Naive thymus-derived CD8-positive, alpha-beta T cell (primary cell): ENCODE results near the gene SH3RF3. TPM values are rescaled to one million over a fixed set of nuclear protein-coding genes. Genes with fewer than 3 reads are reported as not detected.
A peak's percentile ranks its signal among the peaks of the same experiment; 100 is the strongest.

Experiments used
- ATAC-seq, 2 donors: fragments of 150-1000 bp; cut with Tn5 transposase in 1 of 2; sonication (Bioruptor Pico), chemical (Tn5 transposase) in 1 of 2; 1 replicate in 1 of 2; 2 replicates in 1 of 2; pipeline ENCODE4 v1.10.0; 2021; ENCODE audit warnings: mild to moderate bottlenecking in 2 of 2, moderate library complexity in 2 of 2
- POLR2A ChIA-PET: fragments of 350-600 bp; sonication (Branson Sonifier 250); formaldehyde crosslinking; loops from one replicate; lab custom pipeline; 2021; ENCODE audit warnings: antibody characterized with exemption; lab: Charles Lee
- DNase-seq, 10 donors: peaks; one replicate each; pipeline versions ENCODE4 v3.0.0 to v3.0.0-alpha.2; 2020 to 2022
- H3K27ac Mint-ChIP-seq, 10 donors: one replicate each; pipeline ENCODE4 v1.8.0; 2020 to 2022; ENCODE audit warnings: mild to moderate bottlenecking in 10 of 10, mixed read lengths in 10 of 10, moderate library complexity in 4 of 10, inconsistent platforms in 1 of 10
- H3K27me3 Mint-ChIP-seq, 5 donors: one replicate each; pipeline ENCODE4 v1.8.0; 2021 to 2022; ENCODE audit warnings: mixed read lengths in 5 of 5
- H3K36me3 Mint-ChIP-seq, 3 donors: one replicate each; pipeline ENCODE4 v1.8.0; 2020 to 2022; ENCODE audit warnings: mixed read lengths in 3 of 3, mild to moderate bottlenecking in 2 of 3, inconsistent platforms in 1 of 3
- H3K4me1 Mint-ChIP-seq, 4 donors: one replicate each; pipeline ENCODE4 v1.8.0; 2021 to 2022; ENCODE audit warnings: mixed read lengths in 4 of 4
- H3K4me3 Mint-ChIP-seq, 10 donors: one replicate each; pipeline ENCODE4 v1.8.0; 2020 to 2022; ENCODE audit warnings: mild to moderate bottlenecking in 10 of 10, mixed read lengths in 10 of 10, moderate library complexity in 6 of 10, inconsistent platforms in 1 of 10
- H3K9me3 Mint-ChIP-seq, 9 donors: one replicate each; pipeline ENCODE4 v1.8.0; 2020 to 2022; ENCODE audit warnings: mixed read lengths in 9 of 9, mild to moderate bottlenecking in 3 of 9, inconsistent platforms in 1 of 9, moderate library complexity in 1 of 9
- polyA plus RNA-seq, 3 donors: library from polyadenylated mRNA; unstranded; fragments of 300-500 nt; fragmentation: Illumina TruSeq; gene quantifications; one replicate each; pipeline ENCODE4 v1.2.3, GENCODE V29; 2021
- total RNA-seq, 8 experiments: library from RNA in 2 of 8; stranded (reverse) in 2 of 8; gene quantifications; one replicate each; pipeline ENCODE4 v1.2.3 and lab custom pipeline; 2021 to 2026

SH3RF3 gene
- total and polyA plus RNA-seq, 5 experiments from 2014 or later = 0.39 to 15.1 (median 4.4) TPM

- no peaks in the 10 kb centered on the region for H3K9me3 Mint-ChIP-seq
- POLR2A ChIA-PET = interaction anchor here (1.1 to 4.1 kb wide), 4 partner anchors 99 to 379 kb away, joined by 3 to 46 read pairs (median 12); no protein-coding TSS in a partner anchor
- H3K4me1 Mint-ChIP-seq = peaks cover 43 to 71% (median 62%) of the 10 kb centered on the region in 4 donors
- H3K27ac Mint-ChIP-seq = peak overlapping the region in 3 of 10 donors; percentile 17 to 96 (median 65)
- no peaks in the 10 kb centered on the region for H3K36me3 Mint-ChIP-seq
- peak overlapping the region; percentile 84 to 98 (median 96) for H3K4me3 Mint-ChIP-seq
- H3K27me3 Mint-ChIP-seq = peaks cover 0 to 13% (median 0%) of the 10 kb centered on the region in 5 donors
- ATAC-seq (no peak), DNase-seq (no peak)
Observed at GRCh38 chr2:109130723-109130995, 1.7 kb downstream of the SH3RF3 start.

GRCh38 chr2:109131777-109132176, 2.8 kb downstream of the SH3RF3 start:
- peak overlapping the region in 4 of 10 donors; percentile 1 to 98 (median 32) for H3K4me3 Mint-ChIP-seq
- no peak overlapping the region for H3K27ac Mint-ChIP-seq
- no peaks in the 10 kb centered on the region for H3K9me3 Mint-ChIP-seq
- POLR2A ChIA-PET = interaction anchor here (1.4 to 4.1 kb wide), 3 partner anchors 43 to 217 kb away, joined by 4 to 21 read pairs (median 9); no protein-coding TSS in a partner anchor
- DNase-seq (no peak), ATAC-seq (no peak)
- H3K27me3 Mint-ChIP-seq = peaks cover 0 to 11% (median 0%) of the 10 kb centered on the region in 5 donors
- peaks cover 40 to 79% (median 64%) of the 10 kb centered on the region in 4 donors for H3K4me1 Mint-ChIP-seq
- no peaks in the 10 kb centered on the region for H3K36me3 Mint-ChIP-seq

- Mint-ChIP-seq H3K36me3 (no peaks in the 10 kb centered on the region), H3K27ac (no peak overlapping the region), H3K27me3 (peaks cover 0 to 7% (median 0%) of the 10 kb centered on the region in 5 donors), H3K4me1 (peaks cover 42 to 80% (median 65%) of the 10 kb centered on the region in 4 donors), H3K4me3 (no peak overlapping the region), H3K9me3 (no peaks in the 10 kb centered on the region)
- DNase-seq = no peak
- ATAC-seq = no peak
- POLR2A ChIA-PET = interaction anchor here (1.8 kb wide), 1 partner anchor 43 kb away, joined by 4 read pairs; no protein-coding TSS in a partner anchor
Observed at GRCh38 chr2:109132626-109133025, 3.6 kb downstream of the SH3RF3 start.

GRCh38 chr2:109133746-109134145, 4.7 kb downstream of the SH3RF3 start:
- DNase-seq = no peak
- Mint-ChIP-seq H3K27ac (peak overlapping the region in 3 of 10 donors; percentile 5 to 75 (median 59)), H3K4me3 (peak overlapping the region in 3 of 10 donors; percentile 7 to 26 (median 16)), H3K9me3 (no peaks in the 10 kb centered on the region), H3K4me1 (peaks cover 45 to 86% (median 70%) of the 10 kb centered on the region in 4 donors), H3K36me3 (no peaks in the 10 kb centered on the region), H3K27me3 (peaks cover 0 to 7% (median 0%) of the 10 kb centered on the region in 5 donors)
- POLR2A ChIA-PET = interaction anchor here (0.7 to 1.2 kb wide), 3 partner anchors 99 to 215 kb away, joined by 3 to 8 read pairs (median 3); no protein-coding TSS in a partner anchor
- no peak for ATAC-seq

GRCh38 chr2:109134741-109135358, 5.8 kb downstream of the SH3RF3 start:
- Mint-ChIP-seq H3K27me3 (peaks cover 0 to 7% (median 0%) of the 10 kb centered on the region in 5 donors), H3K27ac (peak overlapping the region in 6 of 10 donors; percentile 23 to 75 (median 50)), H3K9me3 (no peaks in the 10 kb centered on the region), H3K4me3 (peak overlapping the region in 5 of 10 donors; percentile 26 to 44 (median 31)), H3K4me1 (peaks cover 48 to 89% (median 78%) of the 10 kb centered on the region in 4 donors), H3K36me3 (peaks cover 0 to 2% (median 0%) of the 10 kb centered on the region in 3 donors)
- POLR2A ChIA-PET = interaction anchor here (1.0 to 1.2 kb wide), 2 partner anchors 100 to 214 kb away, joined by 3 to 8 read pairs; no protein-coding TSS in a partner anchor
- ATAC-seq = peak in 1 of 2 donors; percentile 60
- DNase-seq = peak in 2 of 10 donors; percentile 23 to 32

GRCh38 chr2:109135359-109136197, 6.6 kb downstream of the SH3RF3 start:
- H3K27ac Mint-ChIP-seq = peak overlapping the region in 6 of 10 donors; percentile 11 to 79 (median 20)
- H3K27me3 Mint-ChIP-seq = peaks cover 0 to 3% (median 0%) of the 10 kb centered on the region in 5 donors
- no peak for DNase-seq

GRCh38 chr2:109136542-109136941, 7.5 kb downstream of the SH3RF3 start:
- no peak for DNase-seq
- POLR2A ChIA-PET = no interaction called here
- H3K27me3 Mint-ChIP-seq = no peaks in the 10 kb centered on the region
- H3K4me1 Mint-ChIP-seq = peaks cover 45 to 77% (median 65%) of the 10 kb centered on the region in 4 donors
- H3K27ac Mint-ChIP-seq = no peak overlapping the region
- H3K4me3 Mint-ChIP-seq = no peak overlapping the region
- peaks cover 0 to 2% (median 0%) of the 10 kb centered on the region in 3 donors for H3K36me3 Mint-ChIP-seq
- ATAC-seq = no peak
- no peaks in the 10 kb centered on the region for H3K9me3 Mint-ChIP-seq

More at GRCh38 chr2:109135359-109136197, 6.6 kb downstream of the SH3RF3 start:
- POLR2A ChIA-PET = no interaction called here
- Mint-ChIP-seq H3K9me3 (no peaks in the 10 kb centered on the region), H3K4me1 (peaks cover 44 to 81% (median 73%) of the 10 kb centered on the region in 4 donors), H3K4me3 (no peak overlapping the region), H3K36me3 (peaks cover 0 to 2% (median 0%) of the 10 kb centered on the region in 3 donors)
- no peak for ATAC-seq

GRCh38 chr2:109137616-109138015, 8.6 kb downstream of the SH3RF3 start:
- no peak for DNase-seq
- POLR2A ChIA-PET = no interaction called here
- Mint-ChIP-seq H3K27ac (peak overlapping the region in 1 of 10 donors; percentile 36), H3K9me3 (no peaks in the 10 kb centered on the region), H3K4me3 (no peak overlapping the region), H3K4me1 (peaks cover 43 to 71% (median 59%) of the 10 kb centered on the region in 4 donors), H3K27me3 (peaks cover 0 to 1% (median 0%) of the 10 kb centered on the region in 5 donors), H3K36me3 (peaks cover 0 to 2% (median 0%) of the 10 kb centered on the region in 3 donors)
- no peak for ATAC-seq

GRCh38 chr2:109138449-109138848, 9.4 kb downstream of the SH3RF3 start:
- Mint-ChIP-seq H3K4me3 (peak overlapping the region in 3 of 10 donors; percentile 24 to 57 (median 45)), H3K4me1 (peaks cover 44 to 72% (median 59%) of the 10 kb centered on the region in 4 donors), H3K27ac (peak overlapping the region in 1 of 10 donors; percentile 45), H3K36me3 (peaks cover 0 to 4% (median 0%) of the 10 kb centered on the region in 3 donors), H3K27me3 (peaks cover 0 to 1% (median 0%) of the 10 kb centered on the region in 5 donors), H3K9me3 (no peaks in the 10 kb centered on the region)
- ATAC-seq = peak in 1 of 2 donors; percentile 25
- DNase-seq = no peak
- POLR2A ChIA-PET = no interaction called here

- peaks cover 0 to 1% (median 0%) of the 10 kb centered on the region in 5 donors for H3K27me3 Mint-ChIP-seq
- POLR2A ChIA-PET = no interaction called here
- H3K4me1 Mint-ChIP-seq = peaks cover 43 to 72% (median 59%) of the 10 kb centered on the region in 4 donors
- no peak overlapping the region for H3K4me3 Mint-ChIP-seq
- H3K36me3 Mint-ChIP-seq = peaks cover 0 to 4% (median 0%) of the 10 kb centered on the region in 3 donors
- H3K27ac Mint-ChIP-seq = no peak overlapping the region
- H3K9me3 Mint-ChIP-seq = no peaks in the 10 kb centered on the region
- no peak for DNase-seq
- no peak for ATAC-seq
Observed at GRCh38 chr2:109139002-109139401, 10.0 kb downstream of the SH3RF3 start.

GRCh38 chr2:109139865-109140396, 10.9 kb downstream of the SH3RF3 start:
- H3K36me3 Mint-ChIP-seq = peaks cover 0 to 4% (median 0%) of the 10 kb centered on the region in 3 donors
- peaks cover 0 to 1% (median 0%) of the 10 kb centered on the region in 5 donors for H3K27me3 Mint-ChIP-seq
- H3K4me3 Mint-ChIP-seq = no peak overlapping the region
- DNase-seq (no peak), ATAC-seq (no peak)
- no peaks in the 10 kb centered on the region for H3K9me3 Mint-ChIP-seq
- peak overlapping the region in 2 of 10 donors; percentile 46 to 51 for H3K27ac Mint-ChIP-seq
- peaks cover 39 to 70% (median 59%) of the 10 kb centered on the region in 4 donors for H3K4me1 Mint-ChIP-seq
- POLR2A ChIA-PET = no interaction called here
